HG03521 (cell line): Measurements from ENCODE around the gene GREB1.

Source experiments
- ATAC-seq: cut with Tn5 transposase; IDR thresholded peaks from one replicate; pipeline ENCODE4 v1.9.1; 2021; ENCODE audit warnings: mild to moderate bottlenecking, moderate library complexity; ENCODE audit not compliant: unreplicated experiment

The GREB1 gene

DNA sequence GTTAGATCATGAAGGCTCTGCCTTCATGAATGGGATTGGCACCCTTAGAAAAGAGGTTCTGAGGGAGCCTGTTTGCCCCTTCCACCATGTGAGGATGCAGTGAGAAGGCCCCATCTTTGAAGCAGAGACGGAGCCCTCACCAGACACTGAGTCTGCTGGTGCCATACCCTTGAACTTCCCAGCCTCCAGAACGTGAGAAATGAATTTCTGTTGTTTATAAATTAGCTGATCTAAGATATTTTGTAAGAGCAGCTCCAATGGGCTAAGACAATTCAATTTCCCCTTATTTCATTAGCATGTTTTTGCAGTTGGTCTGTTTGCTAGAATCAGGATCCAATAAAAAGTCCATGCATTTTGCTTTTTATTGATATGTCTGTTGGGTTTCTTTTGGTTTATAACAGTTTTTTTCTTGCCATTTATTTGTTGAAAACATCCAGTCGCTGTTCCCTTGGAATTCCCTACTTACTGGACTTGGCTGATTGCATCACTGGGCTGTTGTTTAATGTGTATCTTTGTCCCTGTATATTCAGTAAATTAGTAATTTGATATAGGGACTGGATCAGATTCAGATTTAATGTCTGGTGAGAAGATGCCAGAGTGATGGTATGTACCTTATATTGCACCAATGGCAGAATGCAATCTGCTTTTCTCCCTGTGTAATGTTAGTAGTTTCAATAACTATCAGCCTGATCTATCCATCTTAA is 24.0 kb upstream of the GREB1 start:
- ATAC-seq: no peak

DNA sequence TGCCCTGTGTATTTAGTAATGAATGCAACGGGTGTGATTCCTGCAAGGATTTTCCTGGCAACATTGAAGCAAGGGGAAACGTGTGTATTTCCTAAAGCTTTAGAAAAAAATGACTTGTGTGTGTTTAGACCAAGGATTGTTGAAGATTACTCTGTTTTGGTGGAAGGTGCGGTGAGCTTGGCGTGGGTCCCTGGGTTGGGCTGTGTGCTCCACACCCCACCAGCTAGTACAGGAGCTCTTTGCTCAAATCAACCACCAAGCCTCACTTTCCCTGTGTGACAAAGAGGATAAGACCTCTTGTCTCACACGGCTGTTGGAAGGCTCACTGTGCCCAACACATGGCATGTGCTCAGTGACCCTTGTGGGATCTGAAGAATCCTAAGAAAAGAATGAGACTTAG is 21.4 kb upstream of the GREB1 start:
- no peak for ATAC-seq

GRCh38 chr2:11513319-11513718 is 20.5 kb upstream of the GREB1 start:
- no peak for ATAC-seq

- ATAC-seq: no peak
These were observed 19.6 kb upstream of the GREB1 start for GRCh38 chr2:11514081-11514730.

GRCh38 chr2:11514904-11515303 is 18.9 kb upstream of the GREB1 start:
- no peak for ATAC-seq

GRCh38 chr2:11515490-11515981 is 18.3 kb upstream of the GREB1 start:
- no peak for ATAC-seq

GRCh38 chr2:11516984-11517648 is 16.7 kb upstream of the GREB1 start:
- ATAC-seq: no peak

GRCh38 chr2:11517906-11518305 is 15.9 kb upstream of the GREB1 start:
- ATAC-seq: no peak

GRCh38 chr2:11520092-11520693 is 13.7 kb upstream of the GREB1 start:
- ATAC-seq: no peak

DNA sequence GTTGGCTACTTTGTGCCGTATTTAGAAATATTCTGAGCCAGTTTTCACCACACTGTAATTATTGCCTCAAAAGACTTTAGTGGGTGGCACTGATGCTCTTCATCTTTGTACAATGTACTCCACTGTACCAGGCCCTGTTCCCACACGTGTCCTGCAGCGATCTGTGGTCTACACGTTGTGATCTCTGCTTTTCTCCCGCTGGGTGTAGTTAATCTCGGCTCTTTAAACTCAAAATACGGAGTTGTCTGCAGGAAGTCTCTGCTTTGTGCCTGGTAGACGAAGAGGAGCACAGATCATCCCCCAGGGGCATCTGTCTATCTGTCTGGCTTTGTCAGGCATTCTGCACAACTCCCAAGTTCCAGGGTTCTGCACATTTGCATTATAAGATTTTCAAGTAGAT is 12.1 kb upstream of the GREB1 start:
- ATAC-seq: no peak

DNA sequence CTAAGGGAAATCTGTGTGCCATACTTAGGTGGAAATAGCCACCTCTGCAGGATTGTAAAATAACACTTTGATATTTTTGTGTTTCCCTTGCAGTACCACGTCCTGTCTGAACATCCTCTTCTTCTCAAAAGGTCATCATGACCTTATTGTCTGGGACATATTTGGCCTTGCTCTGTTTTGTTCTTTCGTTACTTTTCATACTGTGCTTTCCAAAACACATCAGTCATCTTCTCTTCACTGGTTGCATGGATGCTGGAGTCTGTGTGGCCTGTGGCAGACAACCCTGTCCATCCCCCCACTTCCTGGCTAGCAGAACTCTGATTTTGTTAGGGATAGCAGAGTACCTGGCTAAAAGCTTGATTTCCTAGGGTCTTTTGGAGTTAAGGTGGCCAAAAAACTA is 9.4 kb upstream of the GREB1 start:
- no peak for ATAC-seq

DNA sequence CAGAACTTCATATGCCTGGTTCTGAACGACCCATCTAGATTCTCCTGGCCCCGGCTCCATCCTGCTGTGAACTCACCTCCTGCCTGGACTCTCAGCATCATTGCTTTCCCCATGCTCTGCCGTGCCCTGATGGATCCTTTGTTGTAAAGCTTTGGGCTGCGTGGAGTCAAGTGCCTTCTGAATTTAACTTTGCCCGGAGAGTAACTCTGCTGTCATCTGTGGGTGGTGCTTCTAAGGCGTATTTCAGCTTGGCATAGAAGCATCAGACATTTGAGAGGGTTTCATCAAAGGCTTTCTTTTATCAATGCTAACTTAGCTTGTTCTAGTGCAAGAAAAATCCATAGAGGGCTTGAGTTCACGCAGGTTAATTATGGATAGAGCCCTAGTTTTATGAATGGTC is 8.1 kb upstream of the GREB1 start:
- no peak for ATAC-seq

DNA sequence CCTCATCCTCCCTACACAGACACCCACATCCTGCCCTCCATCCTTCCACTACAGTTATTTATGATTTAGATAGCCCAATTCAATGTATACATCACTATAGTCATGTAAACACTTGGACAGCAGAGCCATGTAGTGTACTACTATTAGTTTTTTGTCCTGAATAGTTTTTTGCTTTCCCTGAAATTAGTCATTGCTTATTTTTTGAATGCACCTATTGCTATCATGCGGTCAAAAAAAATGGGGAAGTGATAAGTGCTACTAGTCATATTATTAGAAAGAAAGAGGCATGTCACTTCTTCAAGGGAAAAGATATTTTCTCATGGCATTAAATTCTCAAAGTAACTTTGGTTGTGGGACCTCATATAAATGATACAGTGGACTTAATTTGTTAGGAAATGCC is 6.8 kb upstream of the GREB1 start:
- no peak for ATAC-seq

GRCh38 chr2:11528228-11528627 is 5.6 kb upstream of the GREB1 start:
- no peak for ATAC-seq

DNA sequence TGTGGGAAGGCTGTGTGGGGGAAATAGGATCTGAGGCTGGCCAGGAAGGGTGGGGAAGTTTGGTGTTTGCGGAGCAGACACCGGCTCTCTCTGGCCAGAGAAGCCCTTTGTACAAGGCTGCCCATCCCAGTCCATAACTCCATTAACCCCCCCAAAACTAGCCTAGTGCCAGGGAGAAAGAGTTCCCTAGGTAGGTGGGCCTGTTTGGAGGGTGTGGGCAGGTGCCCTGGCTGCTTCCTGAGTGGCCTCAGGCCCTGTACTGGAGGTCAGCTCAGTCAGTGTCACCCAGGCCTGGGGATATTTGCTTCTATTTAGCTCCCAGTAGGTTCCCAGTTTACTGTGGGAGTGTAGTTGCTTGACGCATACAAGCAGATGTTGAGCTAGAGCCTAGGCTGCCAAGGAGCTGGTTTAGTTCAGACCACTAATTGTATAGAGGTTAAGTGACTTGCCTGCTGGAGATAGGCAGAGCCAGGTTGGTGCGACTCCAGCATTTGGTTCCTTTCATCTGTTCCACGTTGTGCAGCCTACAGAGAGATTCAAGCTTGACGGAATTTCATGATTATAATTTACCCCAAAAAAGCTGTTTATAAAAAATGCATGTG is 2.9 kb upstream of the GREB1 start:
- no peak for ATAC-seq

GRCh38 chr2:11532416-11533055 is 1.3 kb upstream of the GREB1 start:
- ATAC-seq: no peak

DNA sequence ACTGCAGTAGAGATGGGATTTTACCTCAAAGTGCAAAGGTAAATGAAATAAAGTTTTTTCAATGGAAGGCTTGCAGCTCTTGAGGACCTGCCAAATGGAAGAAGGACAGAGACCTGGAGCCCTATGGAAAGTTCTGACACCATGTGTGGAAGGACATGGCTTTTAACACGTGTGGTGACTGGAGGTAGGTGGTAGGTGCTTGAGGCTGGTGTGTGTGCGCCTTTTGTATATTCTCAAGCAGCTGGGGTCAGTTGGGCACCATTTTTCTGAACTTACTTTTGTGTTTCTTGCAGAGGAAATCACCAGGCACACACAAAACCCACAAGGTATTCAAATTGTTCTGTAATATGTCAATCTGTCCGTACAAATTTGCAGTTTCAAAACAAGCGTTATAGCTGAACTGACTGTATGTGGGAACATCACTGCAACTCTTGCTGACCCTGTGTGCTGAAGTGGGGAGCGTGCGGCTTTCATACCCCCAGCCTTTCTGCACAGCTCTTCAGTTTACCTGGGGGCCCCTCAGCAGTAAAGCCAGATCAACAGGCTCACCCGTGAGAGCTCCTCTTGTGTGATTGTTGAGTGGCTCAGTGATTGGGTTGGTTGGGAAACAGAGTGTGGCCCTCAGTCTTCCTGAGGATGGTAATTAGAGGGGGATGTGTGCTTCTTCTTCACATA is 363 bp downstream of the GREB1 start:
- ATAC-seq: no peak

DNA sequence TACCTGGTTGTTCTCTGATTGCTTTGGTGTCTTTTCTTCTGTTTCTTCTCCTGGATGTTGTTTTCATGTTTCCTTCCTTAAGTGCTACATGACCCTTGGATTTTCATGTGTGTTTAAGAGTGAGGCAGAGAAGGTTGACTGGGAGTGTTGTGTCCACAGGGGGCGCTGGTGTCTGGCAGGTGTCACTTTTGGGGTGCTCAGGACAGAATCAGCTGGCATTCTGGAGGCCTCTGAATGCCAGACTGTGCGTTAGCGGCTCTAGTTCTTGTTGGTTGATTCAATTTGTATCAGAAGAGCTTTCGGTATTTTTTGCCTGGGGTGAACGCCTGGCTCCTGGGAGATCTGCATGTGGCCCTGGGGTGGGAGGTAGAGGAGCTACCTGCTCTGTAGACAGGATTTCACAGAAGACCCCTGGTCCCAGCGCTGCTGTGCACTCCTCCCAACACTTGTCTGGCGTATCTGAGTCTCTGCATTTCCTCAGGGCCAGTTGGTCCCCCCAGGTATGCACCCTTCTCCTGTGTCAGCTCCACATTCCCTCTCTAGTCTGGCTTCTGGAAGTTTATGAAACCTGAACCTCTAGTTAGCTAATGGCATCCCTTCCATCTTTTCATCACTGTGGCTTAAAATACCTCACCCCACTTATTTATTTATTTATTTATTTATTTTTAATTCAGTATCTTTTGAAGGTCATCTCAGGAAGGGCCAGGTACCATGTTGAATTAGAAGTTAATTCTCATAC is 1.1 kb downstream of the GREB1 start:
- no peak for ATAC-seq

GRCh38 chr2:11535899-11536344 is 2.1 kb downstream of the GREB1 start:
- ATAC-seq: no peak
